GM20000 (cell line): ENCODE results near the gene CACUL1.

ENCODE experiments used
- DNase-seq: peaks from one replicate; pipeline ENCODE4 v3.0.0; 2012; ENCODE audit warnings: low spot score
- TF ChIP-seq, protein P1 (sequence below): IDR thresholded peaks from 2 replicates; pipeline ENCODE4 v1.5.1; 2012; ENCODE audit warnings: mild to moderate bottlenecking, control low read depth; ENCODE audit errors: extremely low read depth, missing control alignments

CACUL1 gene

DNA sequence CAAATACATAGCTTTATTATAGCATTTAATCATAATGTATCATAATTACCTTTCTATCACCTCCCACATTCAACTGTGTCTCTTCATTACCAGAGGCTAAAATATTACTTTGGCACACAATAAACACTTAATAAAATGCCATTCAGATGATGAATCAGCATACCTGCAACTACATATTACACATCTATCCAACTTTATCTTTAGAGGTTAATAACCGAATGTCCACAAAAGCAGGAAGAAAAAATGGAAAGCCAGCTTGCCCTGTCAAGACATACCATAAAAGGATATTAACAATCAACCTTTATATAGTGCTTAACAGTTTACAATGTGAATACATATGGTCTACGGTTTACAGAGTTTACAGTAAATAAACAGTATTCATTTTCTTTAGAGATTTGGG, 12.7 kb downstream of the CACUL1 start:
- TF ChIP-seq, protein P1, sequence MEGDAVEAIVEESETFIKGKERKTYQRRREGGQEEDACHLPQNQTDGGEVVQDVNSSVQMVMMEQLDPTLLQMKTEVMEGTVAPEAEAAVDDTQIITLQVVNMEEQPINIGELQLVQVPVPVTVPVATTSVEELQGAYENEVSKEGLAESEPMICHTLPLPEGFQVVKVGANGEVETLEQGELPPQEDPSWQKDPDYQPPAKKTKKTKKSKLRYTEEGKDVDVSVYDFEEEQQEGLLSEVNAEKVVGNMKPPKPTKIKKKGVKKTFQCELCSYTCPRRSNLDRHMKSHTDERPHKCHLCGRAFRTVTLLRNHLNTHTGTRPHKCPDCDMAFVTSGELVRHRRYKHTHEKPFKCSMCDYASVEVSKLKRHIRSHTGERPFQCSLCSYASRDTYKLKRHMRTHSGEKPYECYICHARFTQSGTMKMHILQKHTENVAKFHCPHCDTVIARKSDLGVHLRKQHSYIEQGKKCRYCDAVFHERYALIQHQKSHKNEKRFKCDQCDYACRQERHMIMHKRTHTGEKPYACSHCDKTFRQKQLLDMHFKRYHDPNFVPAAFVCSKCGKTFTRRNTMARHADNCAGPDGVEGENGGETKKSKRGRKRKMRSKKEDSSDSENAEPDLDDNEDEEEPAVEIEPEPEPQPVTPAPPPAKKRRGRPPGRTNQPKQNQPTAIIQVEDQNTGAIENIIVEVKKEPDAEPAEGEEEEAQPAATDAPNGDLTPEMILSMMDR: no peak
- DNase-seq: no peak

DNA sequence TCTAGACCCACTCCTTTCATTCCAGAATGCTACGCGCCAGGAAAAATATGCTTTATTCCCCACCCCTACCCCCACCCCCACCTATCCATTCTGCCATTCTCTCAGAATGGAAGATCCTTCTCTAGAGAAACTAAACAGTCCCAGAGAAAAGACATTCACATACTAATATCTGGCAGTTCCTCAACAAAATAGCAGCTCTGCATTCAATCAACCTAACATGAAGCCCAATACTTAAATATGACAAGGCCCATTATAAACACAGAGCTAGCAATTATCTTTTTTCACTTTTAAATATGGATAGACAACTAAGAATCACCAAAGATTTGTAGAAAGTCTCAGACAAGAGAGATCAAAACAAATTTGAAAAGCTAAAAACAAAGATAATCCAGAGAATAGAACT, 16.4 kb downstream of the CACUL1 start:
- no peak for DNase-seq
- TF ChIP-seq, protein P1: no peak

DNA sequence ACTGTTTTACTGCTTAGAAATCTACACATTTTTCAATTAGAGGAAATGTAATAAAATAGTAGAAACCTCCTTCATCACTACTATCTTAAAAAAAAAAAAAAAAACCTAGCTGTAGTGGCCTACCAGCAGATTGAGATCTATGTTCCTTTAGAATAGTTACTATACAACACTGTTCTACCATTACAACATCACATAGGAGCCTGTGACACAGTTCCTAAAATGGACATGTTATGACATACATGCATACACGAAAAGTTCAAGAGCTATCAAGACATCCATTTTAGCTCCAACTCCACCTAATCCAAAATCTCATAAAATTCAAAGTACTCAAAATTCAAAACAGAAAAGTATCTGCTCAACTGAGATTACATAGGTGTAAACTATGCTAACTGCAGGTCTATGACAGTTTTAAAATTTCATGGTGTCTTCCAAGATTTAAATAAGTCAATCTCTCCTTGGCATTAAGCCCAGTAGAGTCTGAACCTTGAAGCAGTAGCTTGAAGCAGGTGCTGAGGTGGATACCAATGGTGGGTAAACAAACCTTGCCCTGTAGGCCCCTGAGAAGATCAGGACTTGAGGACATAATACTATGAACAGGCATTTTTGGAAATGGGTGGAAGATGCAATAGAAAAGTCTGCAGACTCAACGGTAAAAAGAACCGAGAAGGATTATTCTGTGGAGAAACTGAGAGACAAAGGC, 17.0 kb downstream of the CACUL1 start:
- DNase-seq: no peak

DNA sequence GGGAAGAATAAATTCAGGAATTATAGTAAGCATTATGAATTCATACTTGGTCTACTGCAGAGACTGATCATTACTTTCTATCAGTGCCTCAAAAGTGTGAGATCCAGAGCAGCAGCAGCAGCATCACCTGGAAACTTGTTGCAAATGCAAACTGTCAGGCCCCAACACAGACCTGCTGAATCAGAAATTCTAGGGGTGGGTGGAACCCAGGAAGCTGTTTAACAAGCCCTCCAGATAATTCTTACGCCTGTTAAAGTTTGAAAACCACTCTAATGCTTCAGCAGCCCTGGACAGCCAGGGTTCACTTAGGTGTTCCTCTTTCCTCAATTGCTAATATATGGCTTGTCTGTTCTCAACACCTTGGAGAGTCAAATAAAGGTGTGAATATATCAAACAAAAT, 19.5 kb downstream of the CACUL1 start:
- DNase-seq: no peak
- TF ChIP-seq, protein P1: no peak

More for the DNA sequence above, 17.0 kb downstream of the CACUL1 start:
- TF ChIP-seq, protein P1: no peak

DNA sequence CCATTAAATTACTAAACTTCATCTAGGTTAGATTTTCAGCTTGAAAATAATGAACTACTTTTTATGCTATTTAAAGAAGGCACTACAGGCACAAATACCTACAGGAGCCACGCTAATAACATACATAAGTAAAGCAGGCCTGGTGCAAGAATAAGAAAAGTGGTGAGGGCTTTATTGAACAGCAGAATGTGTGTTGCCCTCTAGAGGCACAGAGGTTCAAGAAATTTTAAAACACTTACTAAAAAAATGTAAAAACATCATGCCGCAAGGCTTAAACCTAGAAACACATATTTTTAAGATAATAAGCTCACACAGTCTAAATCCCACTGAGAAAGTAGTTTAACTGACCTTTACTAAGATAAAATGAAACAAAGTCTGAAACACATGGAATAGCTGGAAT, 20.3 kb downstream of the CACUL1 start:
- TF ChIP-seq, protein P1: no peak
- no peak for DNase-seq

DNA sequence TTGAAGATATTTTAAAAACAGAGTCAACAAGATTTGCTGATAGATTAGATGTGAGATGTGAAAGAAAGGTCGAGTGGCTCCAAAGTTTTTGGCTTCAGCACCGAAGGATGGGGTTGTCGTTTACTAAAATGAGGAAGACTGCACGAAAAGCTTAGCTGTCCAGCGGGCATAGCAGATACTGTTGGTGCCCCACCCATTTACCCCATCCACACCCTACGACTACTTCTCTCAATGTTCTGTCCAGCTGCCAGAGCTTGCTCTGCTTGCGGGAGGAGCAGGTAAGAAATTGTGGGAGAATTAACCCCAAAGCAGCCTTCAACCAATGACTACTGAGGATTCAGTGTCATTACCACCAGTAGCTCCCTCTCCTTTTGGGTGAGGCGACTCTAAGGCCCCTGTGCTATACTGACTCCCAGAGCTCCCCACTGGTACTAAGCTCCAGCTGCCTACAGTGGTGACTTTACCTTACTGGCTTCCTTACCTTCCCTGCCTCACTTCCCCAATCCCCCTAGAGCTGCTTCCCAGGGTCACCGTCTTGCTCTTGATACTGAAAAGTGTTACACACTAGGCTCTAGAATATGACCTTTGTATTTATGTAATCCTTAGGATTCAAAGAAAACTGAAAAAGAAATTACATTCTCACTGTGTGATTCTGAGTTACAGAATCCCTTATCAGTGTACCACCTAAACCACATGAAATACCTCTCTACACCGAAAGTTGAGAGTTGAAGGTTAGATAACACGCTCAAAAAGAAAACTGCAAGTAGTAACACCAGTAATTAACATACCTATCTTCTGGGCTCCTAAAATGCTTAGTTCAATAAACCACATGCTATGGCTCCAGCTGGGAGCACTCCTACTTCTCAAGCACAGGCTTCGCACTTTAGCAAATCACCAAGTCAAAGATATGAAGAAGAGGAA, 22.3 kb downstream of the CACUL1 start:
- no peak for DNase-seq
- TF ChIP-seq, protein P1: no peak
